HTR-8/SVneo (cell line): ENCODE data around the gene RUBCN.
"Not testable (repeated sequence)": the region's sequence is repeated elsewhere in the genome, so short reads cannot be mapped to it uniquely, and the experiment has no call there.

Experiments
- DNase-seq: peaks from one replicate; pipeline ENCODE4 v3.0.0; 2011; ENCODE audit warnings: low spot score, mixed read lengths; ENCODE audit not compliant: insufficient read length
- FAIRE-seq: peaks from 2 replicates; lab custom pipeline; 2011; peaks lifted over from hg19 to GRCh38; lab: Jason Lieb, UNC

The RUBCN gene

GRCh38 chr3:197690754-197691153, 46.0 kb downstream of the RUBCN start:
- FAIRE-seq (no peak), DNase-seq (no peak)

GRCh38 chr3:197687570-197687969, 49.1 kb downstream of the RUBCN start:
- DNase-seq (no peak), FAIRE-seq (no peak)

- FAIRE-seq: no peak
- DNase-seq: no peak
Observed at GRCh38 chr3:197686899-197687298, 49.8 kb downstream of the RUBCN start.

GRCh38 chr3:197685546-197685945, 51.2 kb downstream of the RUBCN start:
- FAIRE-seq: no peak
- DNase-seq: no peak

GRCh38 chr3:197683191-197683590, 53.5 kb downstream of the RUBCN start:
- DNase-seq: no peak
- no peak for FAIRE-seq

- DNase-seq (no peak), FAIRE-seq (no peak)
Observed at GRCh38 chr3:197682713-197683112, 54.0 kb downstream of the RUBCN start.

GRCh38 chr3:197680955-197681521, 55.7 kb downstream of the RUBCN start:
- DNase-seq: no peak
- no peak for FAIRE-seq

- no peak for FAIRE-seq
- no peak for DNase-seq
Observed at GRCh38 chr3:197675951-197676350, 60.8 kb downstream of the RUBCN start.

- DNase-seq (no peak), FAIRE-seq (no peak)
Observed at GRCh38 chr3:197675563-197675860, 61.2 kb downstream of the RUBCN start.

GRCh38 chr3:197674741-197675562, 61.8 kb downstream of the RUBCN start:
- FAIRE-seq: no peak
- DNase-seq: no peak

GRCh38 chr3:197673170-197673569, 63.5 kb downstream of the RUBCN start:
- DNase-seq (no peak), FAIRE-seq (no peak)

- DNase-seq (no peak), FAIRE-seq (no peak)
Observed at GRCh38 chr3:197670361-197670760, 66.3 kb downstream of the RUBCN start.

GRCh38 chr3:197667968-197668367, 68.7 kb downstream of the RUBCN start:
- DNase-seq (no peak), FAIRE-seq (no peak)

- FAIRE-seq, DNase-seq: not testable (repeated sequence)
Observed at GRCh38 chr3:197667293-197667692, 69.4 kb downstream of the RUBCN start.

GRCh38 chr3:197666221-197666842, 70.4 kb downstream of the RUBCN start:
- not testable (repeated sequence) for DNase-seq, FAIRE-seq

GRCh38 chr3:197665549-197665948, 71.2 kb downstream of the RUBCN start:
- DNase-seq, FAIRE-seq: not testable (repeated sequence)

GRCh38 chr3:197665142-197665491, 71.6 kb downstream of the RUBCN start:
- not testable (repeated sequence) for FAIRE-seq, DNase-seq

GRCh38 chr3:197664414-197665141, 72.1 kb downstream of the RUBCN start:
- not testable (repeated sequence) for FAIRE-seq, DNase-seq

GRCh38 chr3:197663367-197664140, 73.2 kb downstream of the RUBCN start:
- DNase-seq, FAIRE-seq: not testable (repeated sequence)

- not testable (repeated sequence) for FAIRE-seq, DNase-seq
Observed at GRCh38 chr3:197662352-197662751, 74.4 kb downstream of the RUBCN start.
